Neural cell (in vitro differentiated cells): ENCODE results near the gene ZNF177. TPM values are rescaled to one million over a fixed set of nuclear protein-coding genes. Genes with fewer than 3 reads are reported as not detected.

ENCODE experiments used
- H2AFZ ChIP-seq: fragments of 200-600, 300-800 bp; sonication (generic), shearing (Covaris generic); 2 replicates; pipeline ENCODE4 v1.6.0; 2014; ENCODE audit warnings: low read depth, mild to moderate bottlenecking, antibody characterized with exemption, low read length, moderate library complexity
- H3F3A ChIP-seq: fragments of 200-600 bp; shearing (Covaris generic); 2 replicates; pipeline ENCODE4 v1.6.1; 2016; ENCODE audit warnings: mild to moderate bottlenecking, moderate library complexity, mixed read lengths, antibody characterized with exemption, low read length; ENCODE audit not compliant: insufficient read depth, poor library complexity, severe bottlenecking
- H3K27ac ChIP-seq: fragments of 200-600, 300-800 bp; sonication (generic), shearing (Covaris generic); 2 replicates; pipeline ENCODE4 v1.5.1; 2014; ENCODE audit warnings: mild to moderate bottlenecking, low read length, moderate library complexity
- H3K27me3 ChIP-seq: fragments of 300-800, 200-600 bp; sonication (generic), shearing (Covaris generic); 2 replicates; pipeline ENCODE4 v1.6.0; 2014; ENCODE audit warnings: mild to moderate bottlenecking, low read depth, low read length, moderate library complexity; ENCODE audit not compliant: insufficient read depth
- H3K36me3 ChIP-seq: fragments of 300-800, 200-600 bp; sonication (generic), shearing (Covaris generic); 2 replicates; pipeline ENCODE4 v1.5.1; 2014; ENCODE audit warnings: mild to moderate bottlenecking, antibody characterized with exemption, low read length, moderate library complexity; ENCODE audit not compliant: insufficient read depth
- H3K4me2 ChIP-seq: fragments of 300-800, 200-600 bp; sonication (generic), shearing (Covaris generic); 2 replicates; pipeline ENCODE4 v1.6.0; 2014; ENCODE audit warnings: mild to moderate bottlenecking, low read length
- H3K4me3 ChIP-seq: fragments of 300-800, 200-600 bp; sonication (generic), shearing (Covaris generic); 2 replicates; pipeline ENCODE4 v1.5.1; 2014; ENCODE audit warnings: mild to moderate bottlenecking, low read length, moderate library complexity
- H3K79me2 ChIP-seq: fragments of 200-600 bp; shearing (Covaris generic); replicated peaks from 2 replicates; pipeline ENCODE4 v1.6.0; 2014; ENCODE audit warnings: mild to moderate bottlenecking, low read length, moderate library complexity; ENCODE audit not compliant: insufficient read depth
- H3K9ac ChIP-seq: fragments of 300-800, 200-600 bp; sonication (generic), shearing (Covaris generic); 2 replicates; pipeline ENCODE4 v1.6.1; 2016; ENCODE audit warnings: mild to moderate bottlenecking, low read length, mixed read lengths
- H3K9me2 ChIP-seq: fragments of 200-600 bp; shearing (Covaris generic); 2 replicates; pipeline ENCODE4 v1.6.1; 2016; ENCODE audit warnings: mild to moderate bottlenecking, low read length, mixed read lengths; ENCODE audit not compliant: insufficient read depth
- H3K9me3 ChIP-seq: fragments of 200-600, 300-800 bp; sonication (generic), shearing (Covaris generic); 2 replicates; pipeline ENCODE4 v1.6.1; 2016; ENCODE audit warnings: mild to moderate bottlenecking, mixed run types, low read length, moderate library complexity, mixed read lengths
- H4K20me1 ChIP-seq: fragments of 200-600 bp; shearing (Covaris generic); 2 replicates; pipeline ENCODE4 v1.6.1; 2016; ENCODE audit warnings: mild to moderate bottlenecking, mixed run types; ENCODE audit not compliant: insufficient read depth
- CTCF ChIP-seq: fragments of 450-650 bp; IDR thresholded peaks from 2 replicates; pipeline ENCODE4 v1.5.1; 2014; ENCODE audit warnings: antibody characterized with exemption, mild to moderate bottlenecking, moderate library complexity; ENCODE audit not compliant: poor library complexity, severe bottlenecking
- EP300 ChIP-seq: fragments of 450-650 bp; conservative IDR thresholded peaks from 2 replicates; pipeline ENCODE4 v1.6.1; 2014; ENCODE audit warnings: antibody characterized with exemption, mild to moderate bottlenecking, moderate library complexity; ENCODE audit not compliant: poor library complexity, severe bottlenecking
- EZH2 ChIP-seq: fragments of 200-600, 300-800 bp; shearing (Covaris generic), sonication (generic); IDR thresholded peaks from 2 replicates; pipeline ENCODE4 v1.6.1; 2014; ENCODE audit warnings: antibody characterized with exemption, low read length, borderline replicate concordance, mild to moderate bottlenecking; ENCODE audit not compliant: insufficient read depth, poor library complexity, severe bottlenecking
- MXI1 ChIP-seq: fragments of 450-650 bp; conservative IDR thresholded peaks from 2 replicates; pipeline ENCODE4 v1.6.1; 2014; ENCODE audit warnings: antibody characterized with exemption, mild to moderate bottlenecking; ENCODE audit not compliant: poor library complexity, severe bottlenecking
- POLR2AphosphoS5 ChIP-seq: IDR thresholded peaks from 2 replicates; pipeline ENCODE4 v1.6.1; 2012
- RAD21 ChIP-seq: fragments of 450-650 bp; conservative IDR thresholded peaks from 2 replicates; pipeline ENCODE4 v1.6.1; 2014; ENCODE audit warnings: antibody characterized with exemption, mild to moderate bottlenecking, moderate library complexity
- REST ChIP-seq: IDR thresholded peaks from 2 replicates; pipeline ENCODE4 v1.6.1; 2012; ENCODE audit warnings: borderline replicate concordance
- SMC3 ChIP-seq: fragments of 450-650 bp; conservative IDR thresholded peaks from 2 replicates; pipeline ENCODE4 v1.6.1; 2014; ENCODE audit warnings: antibody characterized with exemption, mild to moderate bottlenecking, moderate library complexity; ENCODE audit not compliant: poor library complexity
- TAF1 ChIP-seq: IDR thresholded peaks from 2 replicates; pipeline ENCODE4 v1.6.1; 2012; ENCODE audit warnings: low read depth
- polyA plus RNA-seq: library from polyadenylated mRNA; depleted of rRNA; stranded (reverse); fragments of >200 nt; gene quantifications from 2 replicates; pipeline ENCODE4 v1.2.3, GENCODE V29; 2014

ZNF177 gene
- polyA plus RNA-seq, 1 donor from 2014 or later = 61.1 TPM

GRCh38 chr19:9348671-9349070 is 14.1 kb upstream of the ZNF177 start:
- Histone ChIP-seq H3K9me3 (peaks cover 36% of the 10 kb centered on the region), H3K36me3 (peaks cover 26% of the 10 kb centered on the region), H3K9me2 (no peaks in the 10 kb centered on the region), H2AFZ (no peak overlapping the region), H3K4me3 (no peak overlapping the region), H3F3A (no peaks in the 10 kb centered on the region), H3K9ac (no peak overlapping the region), H3K27ac (no peak overlapping the region), H3K27me3 (no peaks in the 10 kb centered on the region), H3K79me2 (no peaks in the 10 kb centered on the region), H4K20me1 (no peaks in the 10 kb centered on the region), H3K4me2 (no peak overlapping the region)
- no peak for TF ChIP-seq EZH2
- TF ChIP-seq SMC3 = no peak
- no peak for TF ChIP-seq REST
- TF ChIP-seq CTCF = no peak
- no peak for TF ChIP-seq EP300
- no peak for TF ChIP-seq TAF1
- TF ChIP-seq RAD21 = no peak

- no peaks in the 10 kb centered on the region for H3K27me3 ChIP-seq
- H2AFZ ChIP-seq = no peak overlapping the region
- H3K4me3 ChIP-seq = no peak overlapping the region
- TF ChIP-seq EP300 = no peak
- no peak for TF ChIP-seq POLR2AphosphoS5
- no peak for TF ChIP-seq CTCF
- TF ChIP-seq REST = no peak
- TF ChIP-seq MXI1 = no peak
- TF ChIP-seq EZH2 = no peak
- TF ChIP-seq TAF1 = no peak
- TF ChIP-seq SMC3 = no peak
- TF ChIP-seq RAD21 = no peak
- no peak overlapping the region for H3K9ac ChIP-seq
- H3K9me2 ChIP-seq = no peaks in the 10 kb centered on the region
- no peaks in the 10 kb centered on the region for H3F3A ChIP-seq
- H3K9me3 ChIP-seq = peaks cover 26% of the 10 kb centered on the region
- H3K79me2 ChIP-seq = no peaks in the 10 kb centered on the region
- H3K27ac ChIP-seq = no peak overlapping the region
- no peak overlapping the region for H3K4me2 ChIP-seq
- peaks cover 10% of the 10 kb centered on the region for H3K36me3 ChIP-seq
- no peaks in the 10 kb centered on the region for H4K20me1 ChIP-seq
Measured at GRCh38 chr19:9352505-9352904, 10.3 kb upstream of the ZNF177 start.
